ENCODE results near the gene WWOX.

WWOX gene

DNA sequence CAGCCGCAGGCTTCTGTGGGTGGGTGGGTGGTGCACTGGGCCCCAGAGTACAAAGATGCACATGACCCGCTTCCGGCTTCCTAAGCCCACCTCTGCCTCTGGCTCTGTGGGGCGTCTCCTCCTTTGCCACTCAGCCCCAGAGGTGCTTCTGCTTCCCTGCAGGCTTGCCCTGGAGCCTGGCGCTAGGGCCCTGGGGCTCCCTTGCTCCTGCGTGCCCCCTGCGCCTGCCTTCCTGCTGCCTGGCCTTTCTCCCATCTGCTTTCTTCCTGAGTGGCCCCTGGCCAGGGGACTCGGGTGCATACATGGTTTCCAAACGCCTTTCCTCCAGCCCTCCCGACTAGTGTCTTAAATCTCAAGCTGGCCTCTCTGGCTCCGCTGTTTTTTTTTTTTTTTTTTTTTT is 3.4 kb downstream of the WWOX start:
- in situ Hi-C loops (cut with HindIII; ENCODE audit: low sequenced_read_pairs), result loop anchor here (25.0 kb wide), 1 partner anchor 159 kb away; no protein-coding TSS in a partner anchor

GRCh38 chr16:78105517-78105916 is 6.1 kb downstream of the WWOX start:
- in situ Hi-C loops (cut with HindIII; ENCODE audit: low sequenced_read_pairs), result loop anchor here (25.0 kb wide), 1 partner anchor 157 kb away; no protein-coding TSS in a partner anchor

GRCh38 chr16:78106686-78107085 is 7.2 kb downstream of the WWOX start:
- in situ Hi-C loops (cut with HindIII; ENCODE audit: low sequenced_read_pairs), result loop anchor here (25.0 kb wide), 1 partner anchor 156 kb away; no protein-coding TSS in a partner anchor

DNA sequence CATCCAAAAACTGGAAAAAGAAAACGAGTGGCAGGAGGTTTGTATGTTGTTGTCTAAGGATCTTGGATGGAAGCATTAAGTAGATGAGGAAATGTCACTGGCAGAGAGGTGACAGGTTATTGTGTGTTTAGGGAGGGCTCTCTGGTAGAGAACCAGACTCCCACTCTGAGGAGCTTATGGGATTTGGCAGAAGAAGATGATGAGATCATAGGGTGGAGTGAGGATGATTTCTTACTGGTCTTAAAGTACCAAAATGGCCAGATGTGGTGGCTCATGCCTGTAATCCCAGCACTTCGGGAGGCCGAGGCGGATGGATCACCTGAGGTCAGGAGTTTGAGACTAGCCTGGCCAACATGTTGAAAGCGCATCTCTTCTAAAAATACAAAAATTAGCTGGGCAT is 9.0 kb downstream of the WWOX start:
- in situ Hi-C loops (cut with HindIII; ENCODE audit: low sequenced_read_pairs), result loop anchor here (25.0 kb wide), 1 partner anchor 154 kb away; no protein-coding TSS in a partner anchor

- in situ Hi-C loops (cut with HindIII; ENCODE audit: low sequenced_read_pairs), result loop anchor here (25.0 kb wide), 1 partner anchor 149 kb away; no protein-coding TSS in a partner anchor
These were observed 13.8 kb downstream of the WWOX start for GRCh38 chr16:78113258-78113657.

DNA sequence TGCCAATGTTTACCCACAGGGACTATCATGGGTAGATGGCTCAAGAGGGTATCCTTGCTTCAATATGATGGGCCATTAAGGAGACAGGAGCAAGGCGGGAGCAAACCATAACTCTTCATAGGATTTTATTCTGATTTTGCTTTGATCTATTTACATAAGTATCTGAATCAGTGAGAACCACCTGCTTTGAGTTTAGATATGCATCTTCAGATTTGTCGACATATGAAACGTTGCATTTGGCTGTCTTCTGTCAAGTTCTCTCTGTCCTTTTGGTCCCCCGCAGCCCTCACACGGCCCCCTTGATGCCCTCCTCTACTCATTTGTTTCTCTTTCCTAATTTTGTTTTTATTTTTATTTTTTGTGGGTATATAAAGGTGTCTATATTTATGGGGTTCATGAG is 16.2 kb downstream of the WWOX start:
- in situ Hi-C loops (cut with HindIII; ENCODE audit: low sequenced_read_pairs), result loop anchor here (25.0 kb wide), 1 partner anchor 147 kb away; no protein-coding TSS in a partner anchor

GRCh38 chr16:78116946-78117345 is 17.5 kb downstream of the WWOX start:
- in situ Hi-C loops (cut with HindIII; ENCODE audit: low sequenced_read_pairs), result loop anchor here (25.0 kb wide), 1 partner anchor 145 kb away; no protein-coding TSS in a partner anchor

DNA sequence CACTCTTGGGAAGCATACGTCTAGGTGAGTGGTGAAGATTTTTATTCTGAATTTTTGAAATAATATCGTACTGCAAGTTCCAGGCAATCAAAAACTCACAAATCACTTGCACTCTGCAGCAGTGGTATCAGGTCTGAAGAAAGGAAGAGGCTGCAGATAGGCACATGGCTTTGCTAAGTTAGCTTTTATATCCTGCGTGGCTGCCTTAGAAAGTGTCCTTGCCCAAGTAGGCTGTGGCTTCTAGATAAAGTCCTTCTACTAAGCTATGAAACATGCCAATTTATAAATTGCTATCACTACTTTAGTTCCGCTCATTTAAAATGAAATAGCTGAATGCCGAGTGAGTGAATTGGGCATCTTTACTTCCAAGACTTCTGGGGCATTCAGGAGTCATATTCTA is 17.9 kb downstream of the WWOX start:
- in situ Hi-C loops (cut with HindIII; ENCODE audit: low sequenced_read_pairs), result loop anchor here (25.0 kb wide), 1 partner anchor 145 kb away; no protein-coding TSS in a partner anchor

DNA sequence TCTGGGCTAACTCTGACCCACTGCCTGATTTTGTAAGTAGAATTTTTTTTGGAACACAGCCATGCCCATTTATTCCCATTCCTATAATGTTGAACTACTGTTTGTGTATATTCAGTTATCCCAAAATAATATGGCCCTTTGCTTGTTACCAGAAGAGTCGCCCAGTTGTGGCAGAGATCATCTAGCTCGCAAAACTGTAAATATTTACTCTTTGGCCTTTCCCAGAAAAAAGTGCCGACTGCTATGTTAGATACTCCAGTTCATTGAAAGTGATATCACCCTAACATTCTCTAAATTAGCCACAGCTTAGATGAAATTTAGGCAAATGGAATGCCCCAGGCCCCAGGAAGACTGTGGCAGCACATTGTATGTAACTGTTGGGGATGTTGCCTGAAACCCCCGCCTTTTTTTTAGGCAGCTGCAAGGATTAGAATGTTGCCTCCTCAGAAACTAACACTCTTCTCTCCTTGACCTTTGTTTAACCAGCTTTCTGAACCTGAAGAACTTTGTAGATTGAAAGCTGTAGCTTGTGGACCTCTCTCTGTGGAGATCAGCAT is 19.1 kb downstream of the WWOX start:
- in situ Hi-C loops (cut with HindIII; ENCODE audit: low sequenced_read_pairs), result loop anchor here (25.0 kb wide), 1 partner anchor 144 kb away; no protein-coding TSS in a partner anchor

- in situ Hi-C loops (cut with HindIII; ENCODE audit: low sequenced_read_pairs), result loop anchor here (25.0 kb wide), 1 partner anchor 139 kb away; no protein-coding TSS in a partner anchor
These were observed 23.4 kb downstream of the WWOX start for GRCh38 chr16:78122774-78123315.

GRCh38 chr16:78125112-78125844 is 25.8 kb downstream of the WWOX start:
- in situ Hi-C loops (cut with HindIII; ENCODE audit: low sequenced_read_pairs), result no loop called here

- in situ Hi-C loops (cut with HindIII; ENCODE audit: low sequenced_read_pairs), result no loop called here
These were observed 27.2 kb downstream of the WWOX start for GRCh38 chr16:78126662-78127061.

GRCh38 chr16:78127130-78127529 is 27.7 kb downstream of the WWOX start:
- in situ Hi-C loops (cut with HindIII; ENCODE audit: low sequenced_read_pairs), result no loop called here

DNA sequence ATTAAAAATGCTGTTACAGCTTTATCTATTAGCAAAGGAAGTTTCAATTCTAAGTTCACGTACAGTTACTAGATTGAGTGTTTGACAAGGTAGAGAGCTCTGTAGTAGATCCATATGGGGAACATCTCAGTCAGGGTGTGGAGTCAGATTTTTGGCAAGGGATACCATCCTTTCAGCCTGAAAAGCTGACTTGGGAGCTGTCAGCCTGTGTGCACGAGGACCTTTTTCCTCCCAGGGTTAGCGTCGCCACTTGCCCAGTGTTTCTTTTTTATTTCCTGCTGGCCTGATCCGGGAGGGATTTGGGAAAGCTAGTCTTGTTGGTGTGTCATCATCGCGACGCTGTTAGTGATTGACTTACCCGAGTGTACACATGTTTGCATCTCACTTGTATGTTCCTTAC is 29.5 kb downstream of the WWOX start:
- in situ Hi-C loops (cut with HindIII; ENCODE audit: low sequenced_read_pairs), result no loop called here

GRCh38 chr16:78129349-78129748 is 29.9 kb downstream of the WWOX start:
- in situ Hi-C loops (cut with HindIII; ENCODE audit: low sequenced_read_pairs), result no loop called here

DNA sequence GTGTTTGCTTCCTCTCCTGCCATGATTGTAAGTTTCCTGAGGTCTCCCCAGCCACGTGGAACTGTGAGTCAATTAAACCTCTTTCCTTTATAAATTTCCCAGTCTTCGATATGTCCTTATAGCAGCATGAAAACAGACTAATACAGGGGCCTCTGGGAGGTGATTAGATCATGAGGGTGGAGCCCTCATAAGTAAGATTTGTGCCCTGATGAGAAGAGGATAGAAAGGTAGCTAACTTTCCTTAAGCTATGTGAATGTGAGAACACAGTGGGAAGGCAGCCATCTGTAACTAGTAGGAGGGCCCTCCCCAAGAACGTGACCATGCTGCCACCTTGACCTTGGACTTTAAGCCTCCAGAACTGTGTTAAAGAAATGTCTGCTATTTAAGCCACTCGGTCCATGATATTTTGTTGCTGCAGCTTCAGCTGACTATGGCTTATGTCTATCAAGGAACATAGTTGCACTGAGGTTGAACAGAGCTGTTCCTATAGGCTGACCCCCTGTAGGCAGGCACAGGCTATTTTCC is 30.7 kb downstream of the WWOX start:
- in situ Hi-C loops (cut with HindIII; ENCODE audit: low sequenced_read_pairs), result no loop called here

GRCh38 chr16:78130950-78131349 is 31.5 kb downstream of the WWOX start:
- in situ Hi-C loops (cut with HindIII; ENCODE audit: low sequenced_read_pairs), result no loop called here

- in situ Hi-C loops (cut with HindIII; ENCODE audit: low sequenced_read_pairs), result no loop called here
These were observed 34.5 kb downstream of the WWOX start for GRCh38 chr16:78133919-78134318.

DNA sequence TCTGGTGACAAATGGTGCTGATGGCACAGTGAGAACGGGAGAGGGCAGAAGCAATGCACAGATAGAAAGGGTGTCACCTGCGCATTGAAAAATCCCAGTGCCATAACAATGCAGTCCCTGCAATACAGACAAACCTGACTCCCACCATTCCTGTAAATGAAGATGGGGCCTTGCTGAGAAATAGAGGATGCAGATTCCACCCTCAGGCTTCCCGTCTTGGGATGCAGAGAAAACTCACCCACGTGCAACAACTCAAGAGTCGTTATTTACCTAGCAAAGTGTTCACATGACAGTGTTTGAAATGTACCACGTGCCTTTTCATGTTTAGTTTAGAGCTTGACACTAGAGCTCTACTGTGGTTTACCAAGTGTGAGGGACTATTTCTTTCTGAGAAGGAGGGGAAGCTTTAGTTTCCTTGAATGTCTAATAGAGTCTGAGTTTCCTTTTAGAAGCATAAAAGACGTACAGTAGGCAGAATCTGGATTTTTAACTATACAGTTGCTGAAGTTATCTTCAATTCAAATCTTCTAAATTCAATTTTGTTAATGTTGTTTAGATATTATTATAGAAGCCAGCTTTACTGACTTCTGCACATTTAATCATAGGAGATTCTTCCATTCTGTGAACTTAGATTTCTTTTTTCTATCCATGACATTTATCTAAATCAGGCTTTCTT is 35.6 kb downstream of the WWOX start:
- in situ Hi-C loops (cut with HindIII; ENCODE audit: low sequenced_read_pairs), result no loop called here

GRCh38 chr16:78137179-78137578 is 37.7 kb downstream of the WWOX start:
- in situ Hi-C loops (cut with HindIII; ENCODE audit: low sequenced_read_pairs), result no loop called here
